ENCODE data around the gene ASIC4.

The ASIC4 gene

DNA sequence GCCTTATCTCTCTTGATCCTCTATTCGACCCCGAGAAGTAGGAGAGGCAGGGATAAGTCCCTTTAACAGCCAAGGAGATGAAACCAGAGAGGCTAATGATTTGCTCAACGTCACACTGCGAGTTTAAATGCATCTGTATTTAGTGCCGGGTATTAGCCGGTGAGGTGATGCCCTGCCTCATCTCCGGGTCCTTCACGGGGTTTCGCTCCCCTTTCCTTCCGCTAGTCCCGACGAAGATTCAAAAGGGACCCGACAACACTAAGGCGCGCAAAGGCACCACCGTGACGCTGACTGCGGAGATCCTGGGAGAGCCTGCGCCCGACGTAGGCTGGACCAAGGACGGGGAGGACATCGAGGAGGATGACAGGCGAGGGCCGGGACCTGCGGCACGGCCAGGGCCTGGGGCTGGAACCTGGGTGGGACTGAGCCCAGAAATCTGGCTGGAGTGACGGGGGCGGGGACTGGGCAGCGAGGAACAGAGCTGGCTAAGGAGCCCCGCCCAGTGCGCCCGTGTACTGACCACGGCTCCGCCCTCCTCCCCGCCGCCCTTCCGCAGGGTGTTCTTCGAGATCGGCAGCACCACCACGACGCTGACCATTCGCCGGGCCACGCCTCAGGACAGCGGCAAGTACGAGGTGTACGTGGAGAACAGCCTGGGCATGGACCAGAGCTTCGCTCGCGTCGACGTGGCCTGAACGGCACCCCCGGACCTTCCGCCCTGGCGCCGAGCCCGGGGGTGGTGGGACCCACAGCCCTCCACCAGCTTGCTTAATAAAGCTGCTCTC, 16.6 kb upstream of the ASIC4 start:
- TF ChIP-seq MYC (IDR thresholded peaks at IDR 0.05; ENCODE audit: low read depth, low read length), result peak; percentile 35; the same call in 1 of the 2 replicates
- TF ChIP-seq, protein P1, sequence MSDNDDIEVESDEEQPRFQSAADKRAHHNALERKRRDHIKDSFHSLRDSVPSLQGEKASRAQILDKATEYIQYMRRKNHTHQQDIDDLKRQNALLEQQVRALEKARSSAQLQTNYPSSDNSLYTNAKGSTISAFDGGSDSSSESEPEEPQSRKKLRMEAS (IDR thresholded peaks at IDR 0.05; ENCODE audit: low read depth, low read length), result peak; percentile 21; the same call in 1 of the 2 replicates
- peak; percentile 21 for TF ChIP-seq POLR2A (IDR thresholded peaks at IDR 0.05; ENCODE audit: extremely low read depth, insufficient read length)
- TF ChIP-seq, protein P2, sequence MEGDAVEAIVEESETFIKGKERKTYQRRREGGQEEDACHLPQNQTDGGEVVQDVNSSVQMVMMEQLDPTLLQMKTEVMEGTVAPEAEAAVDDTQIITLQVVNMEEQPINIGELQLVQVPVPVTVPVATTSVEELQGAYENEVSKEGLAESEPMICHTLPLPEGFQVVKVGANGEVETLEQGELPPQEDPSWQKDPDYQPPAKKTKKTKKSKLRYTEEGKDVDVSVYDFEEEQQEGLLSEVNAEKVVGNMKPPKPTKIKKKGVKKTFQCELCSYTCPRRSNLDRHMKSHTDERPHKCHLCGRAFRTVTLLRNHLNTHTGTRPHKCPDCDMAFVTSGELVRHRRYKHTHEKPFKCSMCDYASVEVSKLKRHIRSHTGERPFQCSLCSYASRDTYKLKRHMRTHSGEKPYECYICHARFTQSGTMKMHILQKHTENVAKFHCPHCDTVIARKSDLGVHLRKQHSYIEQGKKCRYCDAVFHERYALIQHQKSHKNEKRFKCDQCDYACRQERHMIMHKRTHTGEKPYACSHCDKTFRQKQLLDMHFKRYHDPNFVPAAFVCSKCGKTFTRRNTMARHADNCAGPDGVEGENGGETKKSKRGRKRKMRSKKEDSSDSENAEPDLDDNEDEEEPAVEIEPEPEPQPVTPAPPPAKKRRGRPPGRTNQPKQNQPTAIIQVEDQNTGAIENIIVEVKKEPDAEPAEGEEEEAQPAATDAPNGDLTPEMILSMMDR (IDR thresholded peaks at IDR 0.05; ENCODE audit: low read depth, low read length), result no peak
- DNase-seq (ENCODE audit: low read depth), result peak; percentile 76
- H3K4me3 ChIP-seq (ENCODE audit: low read depth, low read length), result peak overlapping the region; percentile 68

DNA sequence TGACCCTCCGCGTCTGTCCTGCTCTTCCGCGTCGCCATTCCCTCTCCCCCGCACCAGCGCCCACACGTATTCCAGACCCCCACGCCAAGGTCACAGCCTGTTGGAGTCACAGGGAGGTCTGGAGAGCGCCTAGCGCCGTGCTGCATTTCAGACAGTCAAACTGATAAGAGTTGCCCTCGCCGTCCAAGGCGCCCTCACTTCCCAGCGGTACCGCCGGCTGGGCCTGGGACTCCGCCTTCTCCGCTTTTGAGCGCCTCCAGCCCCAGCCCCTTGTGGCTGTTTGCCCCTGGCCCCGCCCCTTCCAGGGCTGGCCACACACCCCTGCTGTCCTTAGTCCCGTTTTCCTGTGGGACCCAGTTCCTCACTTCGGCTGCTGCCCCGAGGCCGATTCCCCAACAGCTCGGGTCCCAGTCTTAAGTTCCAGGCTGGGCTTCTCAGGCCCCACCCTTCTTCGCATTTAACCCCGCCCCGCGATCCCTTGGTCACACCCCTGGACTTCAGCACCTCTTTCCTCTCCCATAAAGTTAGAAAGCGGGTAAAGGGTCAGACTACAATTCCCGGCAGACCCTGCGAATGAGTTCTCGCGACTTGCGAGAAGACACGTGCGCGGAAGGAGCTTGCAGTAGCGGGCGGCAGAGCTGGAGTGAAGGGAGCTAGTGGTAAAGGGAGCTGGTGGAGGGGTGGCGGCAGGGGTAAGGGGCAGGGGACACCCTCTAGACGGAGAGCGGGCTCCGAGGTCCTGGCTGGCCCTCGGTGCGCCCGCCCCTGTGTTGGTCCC, 15.8 kb upstream of the ASIC4 start, which contains the start of gene GMPPA:
GMPPA (plus strand) TSS at position 612 of the 778 bp plus-strand sequence. CDS start 1,085 bp downstream, outside the sequence.
- H3K4me3 ChIP-seq (ENCODE audit: low read depth, low read length), result peak within 1 kb of the TSS; percentile 68
- DNase-seq (ENCODE audit: low read depth), result peak; percentile 99
- peak; percentile 75 for TF ChIP-seq POLR2A (IDR thresholded peaks at IDR 0.05; ENCODE audit: extremely low read depth, insufficient read length)
- TF ChIP-seq, protein P2 (IDR thresholded peaks at IDR 0.05; ENCODE audit: low read depth, low read length), result no peak
- peak; percentile 41; the same call in 1 of the 2 replicates for TF ChIP-seq MYC (IDR thresholded peaks at IDR 0.05; ENCODE audit: low read depth, low read length)
- TF ChIP-seq, protein P1 (IDR thresholded peaks at IDR 0.05; ENCODE audit: low read depth, low read length), result peak; percentile 98

DNA sequence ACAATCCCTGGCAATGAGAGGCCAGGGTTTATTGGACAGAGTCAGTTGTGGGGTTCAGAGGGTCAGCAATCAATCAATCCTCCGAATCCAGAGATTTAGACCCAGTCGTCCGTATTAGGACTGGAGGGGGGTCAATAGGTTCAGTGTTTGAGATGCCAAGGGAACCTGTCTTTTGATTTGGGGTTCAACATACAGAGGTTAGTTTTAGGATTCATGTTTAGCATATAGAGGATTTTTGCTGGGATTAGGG, 15.3 kb upstream of the ASIC4 start:
- H3K4me3 ChIP-seq (ENCODE audit: low read depth, low read length), result peak overlapping the region; percentile 68
- no peak for DNase-seq (ENCODE audit: low read depth)
- TF ChIP-seq MYC (IDR thresholded peaks at IDR 0.05; ENCODE audit: low read depth, low read length) (no peak), POLR2A (IDR thresholded peaks at IDR 0.05; ENCODE audit: extremely low read depth, insufficient read length) (no peak)
- TF ChIP-seq, protein P2 (IDR thresholded peaks at IDR 0.05; ENCODE audit: low read depth, low read length), result no peak
- TF ChIP-seq, protein P1 (IDR thresholded peaks at IDR 0.05; ENCODE audit: low read depth, low read length), result no peak

DNA sequence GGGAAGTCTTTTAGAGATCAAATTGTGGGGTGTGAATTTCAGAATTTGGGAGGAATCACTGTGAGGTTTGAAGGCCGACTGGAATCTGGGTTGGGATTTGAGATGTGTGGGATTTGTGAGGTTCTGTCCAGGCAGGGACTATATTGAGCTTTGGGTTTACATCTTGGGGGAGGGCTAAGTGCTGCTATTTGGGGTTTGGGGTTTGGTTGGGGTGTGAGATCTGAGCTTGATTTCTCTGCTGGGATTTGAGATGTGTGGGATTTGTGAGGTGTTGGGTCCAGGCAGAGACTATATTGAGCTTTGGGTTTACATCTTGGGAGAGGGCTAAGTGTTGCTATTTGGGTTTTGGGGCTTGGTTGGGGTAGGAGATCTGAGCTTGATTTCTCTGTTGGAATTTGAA, 14.7 kb upstream of the ASIC4 start:
- H3K4me3 ChIP-seq (ENCODE audit: low read depth, low read length), result peak overlapping the region; percentile 68
- no peak for DNase-seq (ENCODE audit: low read depth)
- TF ChIP-seq, protein P1 (IDR thresholded peaks at IDR 0.05; ENCODE audit: low read depth, low read length), result no peak
- TF ChIP-seq, protein P2 (IDR thresholded peaks at IDR 0.05; ENCODE audit: low read depth, low read length), result no peak
- no peak for TF ChIP-seq POLR2A (IDR thresholded peaks at IDR 0.05; ENCODE audit: extremely low read depth, insufficient read length)
- TF ChIP-seq MYC (IDR thresholded peaks at IDR 0.05; ENCODE audit: low read depth, low read length), result no peak

DNA sequence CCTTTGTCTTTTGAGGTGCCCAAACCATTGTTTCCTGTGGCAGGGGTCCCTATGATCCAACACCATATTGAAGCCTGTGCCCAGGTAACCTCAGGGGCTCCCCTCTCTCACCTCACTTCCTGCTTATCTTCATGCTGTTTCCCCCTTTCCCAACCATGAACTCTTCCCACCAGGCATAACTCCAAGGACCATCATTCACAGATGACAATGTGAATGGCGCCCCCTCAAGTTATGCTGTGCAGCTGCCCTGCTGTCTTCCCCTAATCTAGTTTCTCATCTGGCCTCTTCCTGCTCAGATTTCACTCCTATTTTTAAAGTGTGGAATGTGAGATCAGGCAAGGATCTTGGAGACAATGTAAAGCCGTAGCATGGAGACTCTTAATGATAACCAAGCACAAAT, 14.1 kb upstream of the ASIC4 start:
- TF ChIP-seq, protein P2 (IDR thresholded peaks at IDR 0.05; ENCODE audit: low read depth, low read length), result peak; percentile 54
- TF ChIP-seq, protein P1 (IDR thresholded peaks at IDR 0.05; ENCODE audit: low read depth, low read length), result no peak
- TF ChIP-seq MYC (IDR thresholded peaks at IDR 0.05; ENCODE audit: low read depth, low read length) (no peak), POLR2A (IDR thresholded peaks at IDR 0.05; ENCODE audit: extremely low read depth, insufficient read length) (no peak)
- H3K4me3 ChIP-seq (ENCODE audit: low read depth, low read length), result no peak overlapping the region
- DNase-seq (ENCODE audit: low read depth), result peak; percentile 28
